ENCODE data around the gene GYPC.
"Not testable (repeated sequence)": the region's sequence is repeated elsewhere in the genome, so short reads cannot be mapped to it uniquely, and the experiment has no call there.

GYPC gene

DNA sequence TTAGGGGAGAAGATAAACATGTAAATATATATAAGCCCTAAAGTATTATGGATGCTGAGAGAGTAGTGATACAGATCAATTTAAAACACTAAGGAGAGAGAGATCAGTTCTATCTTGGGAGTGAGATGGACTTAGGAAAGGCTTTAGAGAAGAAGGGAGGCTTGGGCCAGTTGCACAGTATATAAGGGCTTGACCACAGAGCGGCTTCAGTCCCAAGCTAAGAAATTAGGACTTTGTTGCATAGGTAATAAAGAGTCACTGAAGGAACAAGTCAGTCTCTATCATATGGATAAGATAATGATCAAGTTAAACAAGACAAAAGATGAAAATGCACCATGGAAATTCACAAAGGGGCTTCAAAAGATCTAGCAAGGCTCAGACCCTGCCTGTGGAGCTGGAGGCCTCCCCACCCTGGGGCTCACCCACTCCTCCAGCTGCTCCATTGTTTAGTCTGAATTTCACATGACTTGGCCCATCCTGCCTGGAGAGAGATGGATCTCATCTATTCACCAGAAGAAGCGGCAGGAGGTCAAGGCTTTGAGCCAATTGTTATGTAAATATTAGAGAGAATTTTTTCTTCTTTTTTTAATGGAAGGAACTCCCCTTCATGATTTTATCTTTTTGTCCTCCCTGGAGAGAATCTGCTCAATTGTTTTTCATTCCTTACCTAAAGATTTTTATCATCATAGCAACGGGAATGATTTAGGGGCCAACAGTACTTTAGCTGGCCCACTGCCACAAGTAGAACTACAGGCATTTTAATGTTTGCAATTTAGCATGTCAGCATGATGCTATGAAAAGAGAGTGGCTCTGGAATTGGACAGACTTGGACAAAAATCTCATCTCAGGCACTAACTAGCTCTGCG, 44.0 kb downstream of the GYPC start:
- DNase-seq = no peak

DNA sequence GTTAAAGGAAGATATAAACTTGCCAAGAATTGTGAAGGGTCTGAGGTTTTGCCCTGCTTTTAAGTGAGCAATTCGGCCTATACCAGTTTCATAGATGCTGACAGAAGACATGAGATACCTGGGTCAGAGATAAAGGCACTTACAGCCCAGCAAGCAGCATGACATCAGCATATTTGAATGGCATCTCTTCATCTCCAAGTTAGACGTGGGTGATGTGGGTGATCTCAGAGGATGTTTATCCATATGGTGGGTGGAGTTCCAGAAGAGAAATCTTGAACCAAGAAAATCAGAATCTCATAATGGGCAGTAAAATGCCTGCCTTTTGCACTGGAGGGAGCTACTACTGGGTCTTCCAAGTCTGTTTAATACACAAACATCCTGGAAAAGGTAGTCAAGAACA, 44.7 kb downstream of the GYPC start:
- DNase-seq = no peak

DNA sequence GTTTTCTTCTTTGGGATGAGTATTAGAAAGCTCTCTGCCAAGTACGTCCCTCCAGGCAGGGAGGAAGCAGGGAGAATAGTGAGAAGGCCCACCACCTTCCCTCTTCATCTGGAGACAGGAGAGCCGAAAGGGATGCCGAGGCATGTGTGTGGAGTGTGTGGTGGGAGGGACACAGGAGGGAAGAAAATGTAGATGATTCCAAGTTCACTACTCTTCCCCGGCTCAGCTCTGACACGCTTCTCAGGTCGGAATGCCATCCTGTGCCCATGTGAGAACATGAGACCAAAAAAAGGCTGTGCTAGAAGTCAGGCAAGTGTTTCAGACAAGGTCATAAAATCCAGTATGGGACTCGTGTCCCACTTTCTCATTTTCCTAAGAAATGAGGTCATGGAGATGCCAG, 47.4 kb downstream of the GYPC start:
- DNase-seq = no peak

DNA sequence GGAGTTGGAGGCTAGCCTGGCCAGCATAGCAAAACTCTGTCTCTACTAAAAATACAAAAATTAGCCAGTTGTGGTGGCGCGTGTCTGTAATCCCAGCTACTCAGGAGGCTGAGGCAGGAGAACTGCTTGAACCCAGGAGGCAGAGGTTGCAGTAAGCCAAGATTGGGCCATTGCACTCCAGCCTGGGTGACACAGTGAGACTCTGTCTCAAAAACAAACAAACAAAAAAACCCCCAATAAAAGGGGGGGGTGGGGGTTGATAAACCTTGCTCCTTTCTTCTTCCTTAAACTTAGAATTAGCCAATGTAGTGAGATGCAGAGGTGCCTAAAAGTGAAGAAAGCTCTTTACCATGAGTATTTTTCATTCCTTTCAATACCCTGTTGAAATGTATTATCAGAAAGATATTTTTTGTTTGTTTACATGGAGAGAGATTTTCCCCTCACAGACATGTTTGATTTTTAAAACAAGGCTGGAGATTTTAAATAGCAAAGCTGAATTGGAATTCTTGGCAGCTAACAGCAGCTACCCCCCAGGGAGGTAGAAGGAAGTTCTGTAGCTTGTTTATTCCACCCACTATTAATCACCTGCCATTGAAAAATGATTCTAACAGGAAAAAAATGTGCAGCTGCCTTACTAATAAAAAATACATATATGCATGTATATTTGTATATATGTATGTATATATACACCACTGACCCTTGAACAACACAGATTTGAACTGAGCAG, 48.6 kb downstream of the GYPC start:
- no peak for DNase-seq

DNA sequence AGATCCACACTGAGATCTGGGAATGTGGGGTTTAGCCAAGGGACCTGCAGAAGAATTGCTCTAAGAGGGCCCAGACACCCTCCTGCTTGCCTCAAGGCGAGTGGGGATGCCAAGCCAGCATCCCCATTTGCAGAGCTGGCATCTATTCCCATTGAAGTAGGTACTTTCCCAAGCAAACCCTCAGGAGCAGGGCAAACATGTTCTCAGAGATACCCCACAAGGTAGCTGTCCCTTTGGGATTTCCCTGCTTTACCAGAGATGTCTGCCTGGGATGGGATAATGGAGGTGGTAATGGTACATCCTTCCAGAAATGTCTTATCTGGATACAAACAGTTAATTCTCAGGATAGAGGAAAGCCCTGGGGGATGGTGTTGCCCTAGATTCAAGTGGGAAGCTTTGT, 51.2 kb downstream of the GYPC start:
- DNase-seq = no peak

DNA sequence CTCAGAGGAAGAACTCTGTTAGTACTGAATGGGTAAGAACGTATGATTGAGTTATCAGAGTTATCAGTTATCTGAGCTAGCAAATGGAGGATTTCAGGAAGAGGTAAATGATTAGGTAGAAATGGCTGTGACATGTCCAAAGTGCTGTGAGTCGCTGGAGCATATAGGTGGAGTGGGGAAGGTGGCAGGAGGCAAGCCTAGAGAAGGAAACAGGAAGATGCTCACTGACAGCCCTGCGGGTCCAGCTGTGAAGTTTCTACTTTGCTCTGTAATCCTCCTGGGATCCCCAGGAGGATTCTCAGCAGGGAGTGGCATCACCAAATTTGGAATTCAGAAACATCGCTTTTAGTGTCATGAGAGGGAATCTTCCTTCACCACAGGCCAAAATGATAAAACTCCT, 52.0 kb downstream of the GYPC start:
- DNase-seq = no peak

DNA sequence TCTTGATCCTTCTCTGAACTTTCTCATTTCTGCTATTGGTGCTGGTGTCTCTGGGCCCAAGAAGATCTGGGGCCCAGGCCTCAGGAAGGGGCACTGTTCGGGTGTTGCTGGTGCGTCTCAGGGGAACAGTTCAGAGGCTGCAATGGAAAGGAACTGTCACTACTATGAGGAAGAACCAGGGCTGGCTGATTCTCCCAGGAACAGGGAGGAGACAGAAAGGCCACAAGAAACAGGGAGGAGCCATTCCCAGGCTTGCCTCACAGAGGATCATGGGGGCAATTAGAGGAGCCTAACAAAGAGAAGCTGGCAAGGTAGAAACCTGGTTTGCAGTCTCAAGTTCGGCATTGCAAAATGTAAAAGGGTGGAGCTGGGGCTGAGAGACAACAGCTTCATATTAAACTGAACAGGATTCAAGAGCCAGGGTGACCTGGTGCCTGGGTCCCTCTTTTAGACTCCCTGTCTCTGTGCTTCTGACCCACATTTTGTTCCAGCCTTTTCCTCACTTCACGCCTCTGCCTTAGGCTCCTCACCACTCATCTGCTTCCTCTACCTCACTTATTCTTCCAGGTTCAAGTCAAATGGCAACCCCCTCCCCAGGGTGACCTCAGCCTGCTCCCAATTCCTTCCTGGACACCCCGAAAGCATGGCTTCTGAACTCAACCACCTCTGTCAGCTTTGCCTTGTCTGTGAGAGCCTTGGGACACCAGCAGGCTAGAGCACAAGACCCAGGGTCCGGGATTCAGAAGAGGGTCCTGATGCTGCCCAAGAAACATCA, 58.4 kb downstream of the GYPC start:
- DNase-seq = no peak

DNA sequence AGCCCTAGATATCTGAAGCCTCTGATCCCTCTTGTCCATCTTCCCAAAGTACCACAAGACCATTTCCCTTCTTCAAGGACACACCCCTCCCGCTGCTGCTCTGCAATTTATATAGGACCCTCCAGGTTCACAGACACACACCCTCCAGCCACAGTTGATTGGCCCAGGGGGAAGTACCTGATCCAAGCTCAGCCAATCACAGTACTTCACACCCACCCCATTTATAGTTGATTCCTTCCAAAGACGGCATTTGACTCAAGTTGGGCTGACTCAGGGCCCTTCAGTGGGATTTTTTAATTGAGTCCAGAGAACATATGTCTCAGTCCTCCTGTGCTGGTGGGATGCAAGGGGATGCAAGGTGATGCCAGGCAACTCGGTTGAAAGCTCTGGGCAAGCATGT, 59.2 kb downstream of the GYPC start:
- no peak for DNase-seq

DNA sequence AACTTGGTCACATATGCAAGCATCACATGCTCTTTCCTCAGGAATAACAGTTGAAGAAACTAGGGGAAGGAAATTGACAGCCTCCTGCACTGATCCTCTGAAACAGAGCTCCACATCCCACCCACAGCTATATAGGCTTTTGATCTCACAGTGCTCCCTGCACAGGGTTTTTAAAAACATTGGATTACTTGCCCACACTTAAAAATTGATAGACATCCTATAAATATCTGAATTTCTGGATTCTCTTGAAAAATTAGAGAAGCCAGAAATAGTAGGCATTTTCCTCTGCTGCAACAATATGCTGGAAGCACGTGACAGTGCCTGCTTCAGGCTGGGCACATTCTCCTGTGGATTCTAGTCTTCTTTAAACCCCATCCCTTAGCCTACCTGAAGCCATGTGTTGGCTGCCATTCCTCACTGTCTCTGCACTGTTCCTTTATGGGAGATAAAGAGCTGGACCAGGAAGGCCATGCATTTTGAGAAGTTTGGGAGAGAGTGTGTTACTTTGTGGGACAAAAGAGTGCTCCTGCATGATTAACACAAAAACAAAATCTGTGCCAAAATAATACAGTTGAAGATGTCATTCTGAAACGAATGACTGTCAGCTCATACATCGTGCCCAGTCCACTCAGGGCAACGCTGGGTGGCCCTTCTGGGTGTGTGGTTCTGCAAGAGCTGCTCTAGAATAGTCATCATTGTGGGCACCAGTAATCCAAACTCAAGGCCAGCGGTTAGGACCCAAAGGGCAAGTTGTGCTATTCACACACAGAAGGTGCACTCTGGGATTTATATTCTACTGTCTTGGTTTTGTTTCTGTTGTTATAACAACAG, 59.8 kb downstream of the GYPC start:
- DNase-seq = no peak

DNA sequence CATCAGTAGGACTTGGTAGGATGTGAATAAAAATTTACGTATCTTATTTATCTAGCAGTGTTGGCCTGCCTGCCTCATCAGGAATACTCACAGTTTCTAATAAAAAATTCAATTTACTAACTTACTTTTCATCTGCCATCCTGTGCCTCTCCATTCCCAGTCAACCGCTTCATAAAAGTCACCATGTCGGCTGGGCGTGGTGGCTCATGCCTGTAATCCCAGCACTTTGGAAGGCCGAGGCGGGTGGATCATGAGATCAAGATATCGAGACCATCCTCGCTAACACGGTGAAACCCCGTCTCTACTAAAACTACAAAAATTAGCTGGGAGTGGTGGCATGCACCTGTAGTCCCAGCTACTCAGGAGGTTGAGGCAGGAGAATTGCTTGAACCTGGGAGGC, 61.3 kb downstream of the GYPC start:
- DNase-seq = not testable (repeated sequence)

DNA sequence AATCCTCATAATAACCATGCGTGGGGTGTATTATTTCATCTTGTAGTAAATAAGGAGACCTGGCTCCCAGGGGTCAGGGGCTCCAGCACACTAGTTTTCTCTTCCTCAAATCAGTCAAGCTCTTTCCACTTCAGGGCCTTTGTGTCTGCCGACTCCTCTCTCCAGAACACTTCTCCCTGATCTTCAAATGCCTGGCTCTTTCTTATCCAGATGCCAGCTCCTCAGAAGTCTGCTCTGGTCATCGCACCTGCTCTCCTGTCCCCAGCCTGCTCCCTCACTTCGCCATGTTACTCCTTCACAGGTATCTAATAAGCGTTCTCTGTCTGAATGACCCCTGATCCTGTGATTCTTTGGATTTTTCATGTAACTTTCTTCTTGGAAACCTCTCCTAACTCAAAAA, 62.0 kb downstream of the GYPC start:
- DNase-seq = no peak

DNA sequence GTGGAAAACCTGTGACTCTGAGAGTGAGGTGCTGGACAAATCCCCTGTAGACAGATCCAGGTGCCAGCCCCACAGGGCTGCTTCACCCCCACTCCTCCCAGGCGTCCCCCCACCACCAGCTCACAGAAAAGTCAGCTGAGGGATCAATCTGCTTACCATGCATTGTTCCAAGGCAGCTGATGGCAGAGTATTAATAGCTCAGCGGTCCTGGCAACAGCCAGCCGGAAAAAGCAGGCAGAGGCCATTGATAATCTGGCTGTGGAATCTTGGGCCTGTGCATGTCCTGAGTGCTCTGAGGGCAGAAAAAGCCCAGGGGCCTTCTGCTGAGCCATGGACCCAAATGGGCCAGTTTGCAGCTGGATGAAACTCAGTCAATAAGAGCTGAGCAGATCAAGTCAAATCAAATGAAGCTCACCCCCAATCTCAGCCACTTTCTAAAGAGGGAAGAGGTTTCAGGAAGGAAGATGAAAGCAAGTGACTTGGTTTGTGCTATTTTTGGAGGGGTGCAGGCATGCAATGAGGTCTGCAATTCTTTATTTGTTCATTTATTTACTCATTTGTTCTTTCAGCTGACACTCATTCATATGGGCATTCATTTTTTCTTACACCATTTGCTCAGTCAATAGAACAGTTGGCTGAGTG, 63.4 kb downstream of the GYPC start:
- DNase-seq = no peak

DNA sequence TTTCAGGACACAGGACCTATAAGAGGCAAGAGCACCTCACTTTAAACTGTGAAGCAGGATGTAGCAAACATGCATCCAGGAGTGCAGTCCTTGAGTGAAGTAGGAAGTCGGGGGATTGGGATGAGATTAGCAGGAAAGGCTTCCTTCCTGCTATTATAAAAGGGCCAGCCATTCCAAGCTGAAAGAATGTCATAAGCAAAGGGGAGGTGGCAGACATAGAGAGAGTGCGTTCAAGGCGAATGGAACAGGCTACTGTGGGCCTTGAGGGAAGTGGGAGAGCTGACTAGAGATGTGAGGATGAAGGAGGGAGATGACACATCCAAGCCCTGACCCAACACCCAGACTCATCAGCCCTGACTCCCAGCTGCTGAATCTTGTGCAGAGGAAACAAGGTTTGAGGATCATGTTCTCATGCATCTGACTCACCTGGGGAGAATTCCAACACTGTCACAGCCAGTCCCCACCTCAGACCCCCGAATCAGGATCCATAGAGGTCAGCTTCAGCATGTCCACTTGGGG, 63.9 kb downstream of the GYPC start:
- no peak for DNase-seq

DNA sequence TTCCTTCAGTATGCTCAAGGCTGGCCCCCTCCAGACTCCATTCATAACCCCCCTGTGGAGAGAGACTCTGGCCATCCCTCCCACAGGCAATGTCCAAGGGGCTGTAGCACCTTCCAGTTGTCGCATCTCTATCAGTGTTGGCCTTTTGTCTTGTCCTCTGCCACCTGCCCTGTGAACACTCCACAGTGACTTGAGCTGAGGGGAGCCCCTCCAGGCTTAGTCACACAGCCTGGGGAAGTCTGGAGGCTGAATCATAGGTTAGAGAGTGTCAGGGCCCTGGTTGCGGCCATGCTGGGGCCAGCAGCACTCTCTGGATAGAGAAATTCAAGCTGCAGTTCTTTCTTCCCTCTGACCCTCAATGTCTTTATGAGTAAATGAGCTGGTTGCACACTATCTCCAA, 64.7 kb downstream of the GYPC start:
- no peak for DNase-seq

DNA sequence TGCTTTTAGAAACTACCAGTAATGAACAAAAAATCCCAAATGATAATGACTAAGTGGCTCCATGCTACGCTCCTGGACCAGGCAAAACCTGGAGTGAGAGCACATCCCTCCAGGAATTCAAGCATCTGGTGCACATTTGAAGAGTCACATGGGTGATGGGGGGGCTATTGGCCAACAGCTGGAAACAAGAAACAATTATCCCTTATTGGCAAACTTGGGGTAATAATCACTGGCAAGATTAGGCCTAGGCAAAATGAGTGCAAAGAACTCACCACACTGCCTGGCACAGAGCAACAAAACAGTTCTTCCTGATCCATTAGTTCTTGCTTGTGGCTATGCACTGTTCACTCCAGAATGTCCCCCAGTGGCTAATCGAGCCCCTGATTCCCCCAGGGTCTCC, 66.1 kb downstream of the GYPC start:
- no peak for DNase-seq

DNA sequence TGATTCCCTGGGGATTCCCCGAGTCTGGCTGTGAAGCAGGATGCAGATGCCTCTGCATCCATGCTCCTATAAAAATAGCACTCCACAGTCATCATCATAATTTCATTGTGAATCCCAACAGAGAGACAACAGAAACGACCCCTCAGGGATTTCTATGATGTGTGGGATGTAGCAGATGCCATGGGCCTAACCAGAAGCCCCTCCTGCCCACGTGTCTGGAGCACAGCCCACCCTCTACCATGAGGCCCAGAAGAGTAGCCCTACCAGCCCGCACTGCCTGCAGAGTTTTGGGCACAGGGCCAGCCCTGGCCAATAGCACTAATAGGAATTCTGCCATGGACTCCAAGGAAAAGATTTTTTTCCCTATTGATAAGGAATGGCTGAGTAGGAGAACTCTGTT, 66.6 kb downstream of the GYPC start:
- DNase-seq = no peak

DNA sequence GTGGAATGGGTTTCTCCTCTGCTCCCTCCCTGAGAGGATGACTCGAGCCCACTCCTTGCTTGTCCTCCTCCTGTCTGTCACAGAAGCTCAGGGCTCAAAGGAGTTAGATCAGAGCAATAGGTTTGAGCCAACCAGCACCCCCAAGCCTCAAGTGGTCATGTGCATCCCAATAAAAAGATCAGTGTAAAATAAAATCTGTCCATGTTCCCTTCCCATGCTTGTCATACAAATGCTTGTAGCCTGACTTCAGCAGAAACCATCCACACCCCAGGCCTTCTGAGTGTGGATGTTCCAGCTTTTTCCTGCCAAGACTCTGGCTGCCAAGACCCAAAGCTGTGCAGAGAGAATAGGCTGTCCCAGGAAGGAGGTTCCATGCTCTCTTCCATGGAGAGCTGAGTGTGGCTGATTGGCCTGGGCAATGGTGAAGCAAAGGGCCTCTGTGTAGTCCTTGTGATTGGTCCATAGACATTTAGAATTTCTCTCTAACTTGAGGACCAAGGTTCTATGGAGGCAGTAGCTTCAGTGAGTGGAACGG, 67.4 kb downstream of the GYPC start:
- DNase-seq = no peak

DNA sequence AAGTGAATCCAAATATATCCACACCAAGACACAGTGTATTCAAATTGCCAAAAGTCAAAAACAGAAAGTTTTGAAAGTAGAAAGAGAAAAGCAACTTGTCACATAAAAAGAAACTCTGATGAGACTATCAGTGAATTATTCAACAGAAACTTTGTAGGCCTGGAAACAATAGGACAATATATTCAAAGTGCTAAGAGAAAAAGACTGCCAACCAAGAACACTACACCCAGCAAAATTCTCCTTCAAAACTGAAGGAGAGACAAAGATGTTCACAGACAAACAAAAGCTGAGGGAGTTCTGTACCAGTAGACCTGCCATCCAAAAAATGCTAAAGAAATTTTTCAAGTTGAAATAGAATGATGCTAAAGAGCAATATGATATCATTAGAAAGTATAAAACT, 69.6 kb downstream of the GYPC start:
- no peak for DNase-seq

DNA sequence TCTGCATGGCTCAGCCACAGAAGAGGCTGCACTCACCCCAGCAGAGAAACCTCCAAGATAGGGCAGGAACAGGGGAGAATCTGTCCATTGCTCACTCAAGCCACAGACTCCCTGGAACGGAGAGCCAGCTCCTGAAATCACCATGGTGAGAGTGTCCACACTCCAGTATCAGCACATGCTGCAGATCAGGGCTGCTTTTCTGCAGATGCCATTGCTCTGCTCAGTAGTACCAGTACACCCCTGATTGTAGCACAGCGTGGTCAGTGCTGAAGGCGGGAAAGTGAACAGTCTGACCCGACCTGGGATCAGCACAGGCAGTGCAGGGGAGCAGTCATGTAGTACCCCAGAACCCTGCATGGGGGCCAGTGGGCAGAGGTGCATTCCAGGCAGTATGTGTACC, 73.9 kb downstream of the GYPC start:
- no peak for DNase-seq

DNA sequence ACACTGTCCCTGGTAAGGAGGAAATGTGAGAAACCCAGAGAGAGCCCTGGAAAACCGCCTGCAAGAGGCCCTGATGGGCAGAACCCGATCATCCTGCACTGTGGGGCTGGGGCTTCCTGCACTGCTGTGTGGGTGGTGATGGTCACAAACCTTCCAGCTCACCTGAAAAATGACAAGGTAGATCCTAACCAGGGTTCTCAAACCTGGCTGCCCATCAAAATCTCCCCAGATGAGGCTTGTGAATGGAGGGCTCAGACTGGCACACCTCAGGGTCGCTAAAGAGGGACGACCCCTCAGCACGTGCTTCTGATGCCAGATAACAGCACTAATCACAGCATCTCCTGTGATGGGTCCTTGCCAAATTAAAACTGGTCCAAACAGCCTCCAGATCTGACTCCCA, 74.7 kb downstream of the GYPC start:
- no peak for DNase-seq

DNA sequence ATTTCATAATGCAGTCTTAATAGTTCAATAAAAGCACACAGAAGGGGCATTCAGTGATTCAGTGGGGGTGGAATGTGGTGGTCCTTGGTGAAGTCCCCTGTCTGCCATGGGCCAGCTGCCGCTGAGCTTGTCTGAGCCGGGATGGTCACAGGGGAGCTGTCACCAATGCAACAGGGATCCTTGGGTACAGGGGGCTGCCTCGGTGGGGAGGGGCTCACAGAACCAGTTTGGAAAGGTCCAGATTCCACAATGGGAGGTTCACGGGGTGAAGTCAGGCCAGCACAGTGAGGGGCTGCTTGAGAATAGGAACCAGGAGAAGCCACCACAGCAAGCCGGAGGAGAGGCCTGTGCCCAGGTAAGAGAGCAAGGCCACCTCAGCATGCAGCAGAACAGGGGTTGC, 75.4 kb downstream of the GYPC start:
- no peak for DNase-seq

Measured in stimulated activated CD4-positive, alpha-beta T cell treated with anti-CD3 and anti-CD28 coated beads, Interleukin-4, amount 100 ng/mL, for 4 hours (primary cell).